GM19372 (cell line): Measurements from ENCODE around the gene SLC2A4.
"Not testable (repeated sequence)": the region's sequence is repeated elsewhere in the genome, so short reads cannot be mapped to it uniquely, and the experiment has no call there.

Experiments
- ATAC-seq: cut with Tn5 transposase; IDR thresholded peaks from one replicate; pipeline ENCODE4 v1.9.1; 2021; ENCODE audit warnings: mild to moderate bottlenecking, low read depth, moderate library complexity; ENCODE audit not compliant: unreplicated experiment

SLC2A4 gene

GRCh38 chr17:7243838-7244237, 37.7 kb upstream of the SLC2A4 start:
- ATAC-seq: not testable (repeated sequence)

- ATAC-seq: no peak
These were observed 34.7 kb upstream of the SLC2A4 start for GRCh38 chr17:7246779-7247178.

GRCh38 chr17:7248796-7249195, 32.7 kb upstream of the SLC2A4 start:
- no peak for ATAC-seq

GRCh38 chr17:7249214-7249613, 32.3 kb upstream of the SLC2A4 start:
- no peak for ATAC-seq

GRCh38 chr17:7249830-7250229, 31.7 kb upstream of the SLC2A4 start:
- ATAC-seq: no peak

GRCh38 chr17:7250695-7251627, 30.6 kb upstream of the SLC2A4 start:
- no peak for ATAC-seq

- peak; percentile 83 for ATAC-seq
These were observed 29.8 kb upstream of the SLC2A4 start, which contains the start of gene CTDNEP1 for GRCh38 chr17:7251661-7252175. CTDNEP1 (minus strand) TSS chr17:7251734; CDS start chr17:7251296, 438 bp downstream.

GRCh38 chr17:7252176-7253043, 29.1 kb upstream of the SLC2A4 start, which contains the start of gene ELP5:
ELP5 (plus strand) TSS chr17:7252215; CDS start chr17:7252551, 336 bp downstream.
- ATAC-seq: peak; percentile 47

- ATAC-seq: no peak
These were observed 28.4 kb upstream of the SLC2A4 start for GRCh38 chr17:7253082-7253481.

- no peak for ATAC-seq
These were observed 27.0 kb upstream of the SLC2A4 start for GRCh38 chr17:7254511-7254910.

GRCh38 chr17:7256766-7257456, 24.6 kb upstream of the SLC2A4 start:
- no peak for ATAC-seq

- no peak for ATAC-seq
These were observed 22.6 kb upstream of the SLC2A4 start for GRCh38 chr17:7258731-7259554.

- no peak for ATAC-seq
These were observed 22.0 kb upstream of the SLC2A4 start for GRCh38 chr17:7259555-7259889.

GRCh38 chr17:7260151-7260550, 21.4 kb upstream of the SLC2A4 start:
- no peak for ATAC-seq

- no peak for ATAC-seq
These were observed 20.7 kb upstream of the SLC2A4 start for GRCh38 chr17:7260651-7261378.

- ATAC-seq: no peak
These were observed 19.9 kb upstream of the SLC2A4 start for GRCh38 chr17:7261379-7262191.

- no peak for ATAC-seq
These were observed 19.2 kb upstream of the SLC2A4 start, which contains the start of gene CLDN7 for GRCh38 chr17:7262192-7262934. CLDN7 (minus strand) TSS chr17:7262478; CDS start chr17:7262043, 435 bp downstream.
